ENCODE results near the gene DCAF16. TPM values are rescaled to one million over a fixed set of nuclear protein-coding genes. Genes with fewer than 3 reads are reported as not detected.

The DCAF16 gene
- total and polyA plus RNA-seq, 2 donors (not counting 1 experiment from before 2014, with no cell fraction given), result 18.2 to 68.1 TPM

GRCh38 chr4:17757621-17758020 lies 52.9 kb downstream of the DCAF16 start:
- Histone ChIP-seq H3K9ac (ENCODE audit: low read length) (no peak overlapping the region), H3K4me3 (ENCODE audit: control extremely low read depth in 1 of 5, extremely low read depth in 1 of 5, insufficient read depth in 1 of 5, low read depth in 2 of 5, low read length in 4 of 5) (no peak overlapping the region), H3K4me2 (replicated peaks; ENCODE audit: low read depth, low read length, poor library complexity, severe bottlenecking) (no peak overlapping the region), H3K27ac (ENCODE audit: low read length in 2 of 2) (no peak overlapping the region), H3K4me1 (ENCODE audit: control insufficient read depth in 2 of 2, insufficient read depth in 2 of 2, low read length in 2 of 2) (no peaks in the 10 kb centered on the region), H3K9me3 (ENCODE audit: control extremely low read depth in 1 of 3, control insufficient read depth in 2 of 3, insufficient read depth in 1 of 3, low read length in 2 of 3) (peaks cover 0 to 3% (median 0%) of the 10 kb centered on the region in 3 donors), H2AFZ (ENCODE audit: insufficient read depth, low read depth, low read length, poor library complexity, severe bottlenecking) (no peak overlapping the region), H3K36me3 (replicated peaks in 1 of 2; ENCODE audit: control extremely low read depth in 1 of 2, control insufficient read depth in 1 of 2, extremely low read depth in 1 of 2, insufficient read depth in 2 of 2, low read length in 1 of 2) (no peaks in the 10 kb centered on the region), H3K79me2 (ENCODE audit: control insufficient read depth, insufficient read depth, low read length) (no peaks in the 10 kb centered on the region), H4K20me1 (ENCODE audit: control insufficient read depth, insufficient read depth, low read length, poor library complexity, severe bottlenecking) (no peaks in the 10 kb centered on the region), H3K27me3 (replicated peaks in 1 of 4; ENCODE audit: control extremely low read depth in 1 of 4, control insufficient read depth in 3 of 4, insufficient read depth in 4 of 4, low read length in 3 of 4) (no peaks in the 10 kb centered on the region)
- ChIA-PET CTCF (no interaction called here), POLR2A (no interaction called here)
- intact Hi-C loops (cut with micrococcal nuclease), result no loop called here
- no peaks in the 10 kb centered on the region for H3K4me1 Mint-ChIP-seq
- DNase-seq (no peak), ATAC-seq (ENCODE audit: low read depth) (no peak)
- peaks cover 19% of the 10 kb centered on the region for H3K27me3 Mint-ChIP-seq
- no peaks in the 10 kb centered on the region for H3K9me3 Mint-ChIP-seq (ENCODE audit: insufficient read depth)
- no peak overlapping the region for H3K27ac Mint-ChIP-seq
- TF ChIP-seq, protein P1, sequence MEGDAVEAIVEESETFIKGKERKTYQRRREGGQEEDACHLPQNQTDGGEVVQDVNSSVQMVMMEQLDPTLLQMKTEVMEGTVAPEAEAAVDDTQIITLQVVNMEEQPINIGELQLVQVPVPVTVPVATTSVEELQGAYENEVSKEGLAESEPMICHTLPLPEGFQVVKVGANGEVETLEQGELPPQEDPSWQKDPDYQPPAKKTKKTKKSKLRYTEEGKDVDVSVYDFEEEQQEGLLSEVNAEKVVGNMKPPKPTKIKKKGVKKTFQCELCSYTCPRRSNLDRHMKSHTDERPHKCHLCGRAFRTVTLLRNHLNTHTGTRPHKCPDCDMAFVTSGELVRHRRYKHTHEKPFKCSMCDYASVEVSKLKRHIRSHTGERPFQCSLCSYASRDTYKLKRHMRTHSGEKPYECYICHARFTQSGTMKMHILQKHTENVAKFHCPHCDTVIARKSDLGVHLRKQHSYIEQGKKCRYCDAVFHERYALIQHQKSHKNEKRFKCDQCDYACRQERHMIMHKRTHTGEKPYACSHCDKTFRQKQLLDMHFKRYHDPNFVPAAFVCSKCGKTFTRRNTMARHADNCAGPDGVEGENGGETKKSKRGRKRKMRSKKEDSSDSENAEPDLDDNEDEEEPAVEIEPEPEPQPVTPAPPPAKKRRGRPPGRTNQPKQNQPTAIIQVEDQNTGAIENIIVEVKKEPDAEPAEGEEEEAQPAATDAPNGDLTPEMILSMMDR (IDR thresholded peaks at IDR 0.05), result no peak
- no peak for TF ChIP-seq EZH2 (IDR thresholded peaks at IDR 0.05; ENCODE audit: borderline replicate concordance, insufficient read depth, low read depth, low read length, poor library complexity, severe bottlenecking)
- WGBS (ENCODE audit: insufficient coverage), result no CpG with 5 or more reads among the region's 1 CpG
- no peak overlapping the region for H3K4me3 Mint-ChIP-seq

- TF ChIP-seq EZH2 (IDR thresholded peaks at IDR 0.05; ENCODE audit: borderline replicate concordance, insufficient read depth, low read depth, low read length, poor library complexity, severe bottlenecking), result no peak
- TF ChIP-seq, protein P1 (IDR thresholded peaks at IDR 0.05), result no peak
- ChIA-PET CTCF (no interaction called here), POLR2A (no interaction called here)
- intact Hi-C loops (cut with micrococcal nuclease), result no loop called here
- Mint-ChIP-seq H3K9me3 (ENCODE audit: insufficient read depth) (no peaks in the 10 kb centered on the region), H3K4me3 (no peak overlapping the region), H3K4me1 (no peaks in the 10 kb centered on the region), H3K27ac (no peak overlapping the region), H3K27me3 (peaks cover 12% of the 10 kb centered on the region)
- Histone ChIP-seq H4K20me1 (ENCODE audit: control insufficient read depth, insufficient read depth, low read length, poor library complexity, severe bottlenecking) (no peaks in the 10 kb centered on the region), H3K4me2 (replicated peaks; ENCODE audit: low read depth, low read length, poor library complexity, severe bottlenecking) (no peak overlapping the region), H3K4me3 (ENCODE audit: control extremely low read depth in 1 of 5, extremely low read depth in 1 of 5, insufficient read depth in 1 of 5, low read depth in 2 of 5, low read length in 4 of 5) (no peak overlapping the region), H3K27me3 (replicated peaks in 1 of 4; ENCODE audit: control extremely low read depth in 1 of 4, control insufficient read depth in 3 of 4, insufficient read depth in 4 of 4, low read length in 3 of 4) (no peaks in the 10 kb centered on the region), H3K9ac (ENCODE audit: low read length) (no peak overlapping the region), H3K36me3 (replicated peaks in 1 of 2; ENCODE audit: control extremely low read depth in 1 of 2, control insufficient read depth in 1 of 2, extremely low read depth in 1 of 2, insufficient read depth in 2 of 2, low read length in 1 of 2) (no peaks in the 10 kb centered on the region), H3K4me1 (ENCODE audit: control insufficient read depth in 2 of 2, insufficient read depth in 2 of 2, low read length in 2 of 2) (no peaks in the 10 kb centered on the region), H3K79me2 (ENCODE audit: control insufficient read depth, insufficient read depth, low read length) (no peaks in the 10 kb centered on the region), H2AFZ (ENCODE audit: insufficient read depth, low read depth, low read length, poor library complexity, severe bottlenecking) (no peak overlapping the region), H3K27ac (ENCODE audit: low read length in 2 of 2) (no peak overlapping the region), H3K9me3 (ENCODE audit: control extremely low read depth in 1 of 3, control insufficient read depth in 2 of 3, insufficient read depth in 1 of 3, low read length in 2 of 3) (no peaks in the 10 kb centered on the region)
- DNase-seq, result no peak
- WGBS (ENCODE audit: insufficient coverage), result 89% methylated on average over 2 of the region's 2 CpGs
- ATAC-seq (ENCODE audit: low read depth), result no peak
These were observed 56.9 kb downstream of the DCAF16 start for GRCh38 chr4:17753646-17754045.

Other genes starting within 250 kb of the DCAF16 start
- gene LAP3, start 233.6 kb downstream of the DCAF16 start, total RNA-seq, result 30.1 and 33.5 TPM in 2 replicates
- gene LAP3, start 233.6 kb downstream of the DCAF16 start, polyA plus RNA-seq, result 18.4 and 34.5 TPM in 2 replicates
- 81.5 and 83.8 TPM in 2 replicates for gene MED28, start 196.1 kb downstream of the DCAF16 start, total RNA-seq
- 11.5 and 11.8 TPM in 2 replicates for gene MED28, start 196.1 kb downstream of the DCAF16 start, polyA plus RNA-seq
- gene FAM184B, start 29.1 kb downstream of the DCAF16 start, total RNA-seq, result not detected in 2 replicates
- gene FAM184B, start 29.1 kb downstream of the DCAF16 start, polyA plus RNA-seq, result not detected in 2 replicates
- 0.44 and 0.84 TPM in 2 replicates for gene NCAPG, start 222 bp upstream of the DCAF16 start, total RNA-seq
- gene NCAPG, start 222 bp upstream of the DCAF16 start, polyA plus RNA-seq, result 0.13 and 0.19 TPM in 2 replicates
- 30.4 and 31.3 TPM in 2 replicates for gene LCORL, start 211.0 kb upstream of the DCAF16 start, total RNA-seq
- gene LCORL, start 211.0 kb upstream of the DCAF16 start, polyA plus RNA-seq, result 1.2 and 4.7 TPM in 2 replicates